OCI-LY7 (cell line): Measurements from ENCODE around the gene PACS2. TPM values are rescaled to one million over a fixed set of nuclear protein-coding genes. Genes with fewer than 3 reads are reported as not detected.

ENCODE experiments used
- BruUV-seq: library from RNA; stranded (reverse); fragments of 400-500 nt; replicated peaks from 2 replicates; lab custom pipeline; 2021; lab: Mats Ljungman, UMichigan
- CTCF ChIA-PET: fragments of 300-600 bp; sonication (Branson Sonifier 250); formaldehyde crosslinking; loops from one replicate; lab custom pipeline; 2022; ENCODE audit warnings: antibody characterized with exemption; ENCODE audit not compliant: unreplicated experiment; lab: Charles Lee
- POLR2A ChIA-PET: fragments of 300-600 bp; sonication (Branson Sonifier 250); formaldehyde crosslinking; loops from one replicate; lab custom pipeline; 2022; ENCODE audit warnings: antibody characterized with exemption; lab: Charles Lee
- DNase-seq: peaks from one replicate; pipeline ENCODE4 v3.0.0-alpha.2; 2015; ENCODE audit warnings: low spot score
- H2AFZ ChIP-seq: fragments of 200-600 bp; sonication (generic), shearing (Covaris generic); 2 replicates; pipeline ENCODE4 v1.6.1; 2014; ENCODE audit warnings: mild to moderate bottlenecking, antibody characterized with exemption, low read length, moderate library complexity
- H3K27ac ChIP-seq: fragments of 200-600 bp; sonication (generic); 2 replicates; pipeline ENCODE4 v1.5.1; 2014; ENCODE audit warnings: mixed run types, low read depth, mild to moderate bottlenecking, moderate library complexity, low read length, inconsistent platforms; ENCODE audit not compliant: poor library complexity, severe bottlenecking
- H3K36me3 ChIP-seq: fragments of 200-600 bp; sonication (generic); 2 replicates; pipeline ENCODE4 v1.6.1; 2014; ENCODE audit warnings: mild to moderate bottlenecking, antibody characterized with exemption, low read length, moderate library complexity, mixed read lengths; ENCODE audit not compliant: insufficient read depth
- H3K4me1 ChIP-seq: fragments of 200-600 bp; sonication (generic); 2 replicates; pipeline ENCODE4 v1.5.1; 2014; ENCODE audit warnings: mild to moderate bottlenecking, low read length; ENCODE audit not compliant: insufficient read depth, poor library complexity, severe bottlenecking
- H3K4me2 ChIP-seq: fragments of 200-600 bp; sonication (generic); 2 replicates; pipeline ENCODE4 v1.6.1; 2014; ENCODE audit warnings: mild to moderate bottlenecking, low read length
- H3K4me3 ChIP-seq: fragments of 200-600 bp; sonication (generic); 2 replicates; pipeline ENCODE4 v1.5.1; 2014; ENCODE audit warnings: mild to moderate bottlenecking, low read depth, low read length; ENCODE audit not compliant: poor library complexity, severe bottlenecking
- H3K79me2 ChIP-seq: fragments of 200-600 bp; sonication (generic); 2 replicates; pipeline ENCODE4 v1.6.1; 2016; ENCODE audit warnings: low read depth, mild to moderate bottlenecking, low read length, moderate library complexity, mixed read lengths; ENCODE audit not compliant: insufficient read depth
- H3K9me2 ChIP-seq: fragments of 200-600 bp; sonication (generic); 2 replicates; pipeline ENCODE4 v1.6.1; 2016; ENCODE audit warnings: mild to moderate bottlenecking, low read length, mixed read lengths; ENCODE audit not compliant: insufficient read depth
- H3K9me3 ChIP-seq: fragments of 200-600 bp; sonication (generic); 2 replicates; pipeline ENCODE4 v1.6.1; 2014; ENCODE audit warnings: mild to moderate bottlenecking, mixed run types, low read length, mixed read lengths
- H4K20me1 ChIP-seq: fragments of 200-600 bp; sonication (generic); 2 replicates; pipeline ENCODE4 v1.6.1; 2014; ENCODE audit warnings: mild to moderate bottlenecking, antibody characterized with exemption, low read length, moderate library complexity, mixed read lengths; ENCODE audit not compliant: insufficient read depth
- CTCF ChIP-seq: fragments of 200-600 bp; sonication (generic); conservative IDR thresholded peaks from 2 replicates; pipeline ENCODE4 v1.5.1; 2014; ENCODE audit warnings: mild to moderate bottlenecking, antibody characterized with exemption, low read length, moderate library complexity, mixed read lengths
- EZH2phosphoT487 ChIP-seq: fragments of 200-600 bp; sonication (generic); IDR thresholded peaks from 2 replicates; pipeline ENCODE4 v1.6.1; 2018; ENCODE audit warnings: low read depth, borderline replicate concordance, mild to moderate bottlenecking, mixed run types, antibody characterized with exemption, low read length, moderate library complexity, mixed read lengths
- intact Hi-C: fragments of 100-400 bp; cut with micrococcal nuclease; formaldehyde crosslinking; loops from one replicate; pipeline ENCODE4 v1.10.0; 2022; ENCODE audit not compliant: unreplicated experiment
- total RNA-seq, 2 experiments: library from RNA; depleted of rRNA in 1 of 2; stranded (reverse); fragments of >200 nt in 1 of 2; shearing (Covaris generic) in 1 of 2; gene quantifications; 2 replicates each; pipeline ENCODE4 v1.2.3, GENCODE V29; 2014 to 2022

PACS2 gene
- total RNA-seq, 2 experiments from 2014 or later = 45.4 to 46.9 TPM

- Histone ChIP-seq H3K9me3 (no peaks in the 10 kb centered on the region), H2AFZ (no peak overlapping the region), H3K79me2 (peaks cover 44% of the 10 kb centered on the region), H3K4me1 (peaks cover 28% of the 10 kb centered on the region), H3K4me3 (peak overlapping the region; percentile 100), H3K9me2 (no peaks in the 10 kb centered on the region), H3K4me2 (peak overlapping the region; percentile 91), H3K36me3 (peaks cover 39% of the 10 kb centered on the region), H4K20me1 (0 out of 2 replicates have a peak, but pooled peaks cover 5% of the 10 kb centered on the region), H3K27ac (peak overlapping the region; percentile 54)
- intact Hi-C loops = no loop called here
- TF ChIP-seq EZH2phosphoT487 = no peak
- no peak for TF ChIP-seq CTCF
- ChIA-PET POLR2A (interaction anchor here (0.6 kb wide), 1 partner anchor 18 kb away, joined by 6 read pairs; no protein-coding TSS in a partner anchor), CTCF (interaction anchor here (0.6 kb wide), 1 partner anchor 60 kb away, joined by 3 read pairs; no protein-coding TSS in a partner anchor)
- BruUV-seq = no TSS peak
- DNase-seq = peak; percentile 19
These were observed 105.8 kb downstream of the PACS2 start for GRCh38 chr14:105420101-105420973.

GRCh38 chr14:105420974-105421674, 106.6 kb downstream of the PACS2 start:
- no peak for DNase-seq
- H3K79me2 ChIP-seq = peaks cover 44% of the 10 kb centered on the region

More at GRCh38 chr14:105420974-105421674, 106.6 kb downstream of the PACS2 start:
- peak overlapping the region; percentile 100 for H3K4me3 ChIP-seq
- intact Hi-C loops = no loop called here
- H2AFZ ChIP-seq = no peak overlapping the region
- H3K9me2 ChIP-seq = no peaks in the 10 kb centered on the region
- H4K20me1 ChIP-seq = 0 out of 2 replicates have a peak, but pooled peaks cover 5% of the 10 kb centered on the region
- no TSS peak for BruUV-seq
- H3K4me1 ChIP-seq = peaks cover 28% of the 10 kb centered on the region
- no peak for TF ChIP-seq EZH2phosphoT487
- TF ChIP-seq CTCF = no peak
- POLR2A ChIA-PET = interaction anchor here (0.6 kb wide), 1 partner anchor 18 kb away, joined by 6 read pairs; no protein-coding TSS in a partner anchor
- H3K36me3 ChIP-seq = peaks cover 46% of the 10 kb centered on the region
- peak overlapping the region; percentile 91 for H3K4me2 ChIP-seq
- H3K27ac ChIP-seq = peak overlapping the region; percentile 54
- CTCF ChIA-PET = interaction anchor here (0.5 to 0.6 kb wide), 2 partner anchors 22 to 59 kb away, joined by 3 to 5 read pairs; no protein-coding TSS in a partner anchor
- no peaks in the 10 kb centered on the region for H3K9me3 ChIP-seq
